Neural cell (in vitro differentiated cells): ENCODE results near the gene RIN3. TPM values are rescaled to one million over a fixed set of nuclear protein-coding genes. Genes with fewer than 3 reads are reported as not detected.

Source experiments
- H2AFZ ChIP-seq: fragments of 200-600, 300-800 bp; sonication (generic), shearing (Covaris generic); 2 replicates; pipeline ENCODE4 v1.6.0; 2014; ENCODE audit warnings: low read depth, mild to moderate bottlenecking, antibody characterized with exemption, low read length, moderate library complexity
- H3F3A ChIP-seq: fragments of 200-600 bp; shearing (Covaris generic); 2 replicates; pipeline ENCODE4 v1.6.1; 2016; ENCODE audit warnings: mild to moderate bottlenecking, moderate library complexity, mixed read lengths, antibody characterized with exemption, low read length; ENCODE audit not compliant: insufficient read depth, poor library complexity, severe bottlenecking
- H3K27ac ChIP-seq: fragments of 200-600, 300-800 bp; sonication (generic), shearing (Covaris generic); 2 replicates; pipeline ENCODE4 v1.5.1; 2014; ENCODE audit warnings: mild to moderate bottlenecking, low read length, moderate library complexity
- H3K27me3 ChIP-seq: fragments of 300-800, 200-600 bp; sonication (generic), shearing (Covaris generic); 2 replicates; pipeline ENCODE4 v1.6.0; 2014; ENCODE audit warnings: mild to moderate bottlenecking, low read depth, low read length, moderate library complexity; ENCODE audit not compliant: insufficient read depth
- H3K36me3 ChIP-seq: fragments of 300-800, 200-600 bp; sonication (generic), shearing (Covaris generic); 2 replicates; pipeline ENCODE4 v1.5.1; 2014; ENCODE audit warnings: mild to moderate bottlenecking, antibody characterized with exemption, low read length, moderate library complexity; ENCODE audit not compliant: insufficient read depth
- H3K4me2 ChIP-seq: fragments of 300-800, 200-600 bp; sonication (generic), shearing (Covaris generic); 2 replicates; pipeline ENCODE4 v1.6.0; 2014; ENCODE audit warnings: mild to moderate bottlenecking, low read length
- H3K4me3 ChIP-seq: fragments of 300-800, 200-600 bp; sonication (generic), shearing (Covaris generic); 2 replicates; pipeline ENCODE4 v1.5.1; 2014; ENCODE audit warnings: mild to moderate bottlenecking, low read length, moderate library complexity
- H3K79me2 ChIP-seq: fragments of 200-600 bp; shearing (Covaris generic); replicated peaks from 2 replicates; pipeline ENCODE4 v1.6.0; 2014; ENCODE audit warnings: mild to moderate bottlenecking, low read length, moderate library complexity; ENCODE audit not compliant: insufficient read depth
- H3K9ac ChIP-seq: fragments of 300-800, 200-600 bp; sonication (generic), shearing (Covaris generic); 2 replicates; pipeline ENCODE4 v1.6.1; 2016; ENCODE audit warnings: mild to moderate bottlenecking, low read length, mixed read lengths
- H3K9me2 ChIP-seq: fragments of 200-600 bp; shearing (Covaris generic); 2 replicates; pipeline ENCODE4 v1.6.1; 2016; ENCODE audit warnings: mild to moderate bottlenecking, low read length, mixed read lengths; ENCODE audit not compliant: insufficient read depth
- H3K9me3 ChIP-seq: fragments of 200-600, 300-800 bp; sonication (generic), shearing (Covaris generic); 2 replicates; pipeline ENCODE4 v1.6.1; 2016; ENCODE audit warnings: mild to moderate bottlenecking, mixed run types, low read length, moderate library complexity, mixed read lengths
- H4K20me1 ChIP-seq: fragments of 200-600 bp; shearing (Covaris generic); 2 replicates; pipeline ENCODE4 v1.6.1; 2016; ENCODE audit warnings: mild to moderate bottlenecking, mixed run types; ENCODE audit not compliant: insufficient read depth
- CTCF ChIP-seq: fragments of 450-650 bp; IDR thresholded peaks from 2 replicates; pipeline ENCODE4 v1.5.1; 2014; ENCODE audit warnings: antibody characterized with exemption, mild to moderate bottlenecking, moderate library complexity; ENCODE audit not compliant: poor library complexity, severe bottlenecking
- EZH2 ChIP-seq: fragments of 200-600, 300-800 bp; shearing (Covaris generic), sonication (generic); IDR thresholded peaks from 2 replicates; pipeline ENCODE4 v1.6.1; 2014; ENCODE audit warnings: antibody characterized with exemption, low read length, borderline replicate concordance, mild to moderate bottlenecking; ENCODE audit not compliant: insufficient read depth, poor library complexity, severe bottlenecking
- MXI1 ChIP-seq: fragments of 450-650 bp; conservative IDR thresholded peaks from 2 replicates; pipeline ENCODE4 v1.6.1; 2014; ENCODE audit warnings: antibody characterized with exemption, mild to moderate bottlenecking; ENCODE audit not compliant: poor library complexity, severe bottlenecking
- POLR2AphosphoS5 ChIP-seq: IDR thresholded peaks from 2 replicates; pipeline ENCODE4 v1.6.1; 2012
- RAD21 ChIP-seq: fragments of 450-650 bp; conservative IDR thresholded peaks from 2 replicates; pipeline ENCODE4 v1.6.1; 2014; ENCODE audit warnings: antibody characterized with exemption, mild to moderate bottlenecking, moderate library complexity
- REST ChIP-seq: IDR thresholded peaks from 2 replicates; pipeline ENCODE4 v1.6.1; 2012; ENCODE audit warnings: borderline replicate concordance
- SMC3 ChIP-seq: fragments of 450-650 bp; conservative IDR thresholded peaks from 2 replicates; pipeline ENCODE4 v1.6.1; 2014; ENCODE audit warnings: antibody characterized with exemption, mild to moderate bottlenecking, moderate library complexity; ENCODE audit not compliant: poor library complexity
- TAF1 ChIP-seq: IDR thresholded peaks from 2 replicates; pipeline ENCODE4 v1.6.1; 2012; ENCODE audit warnings: low read depth
- polyA plus RNA-seq: library from polyadenylated mRNA; depleted of rRNA; stranded (reverse); fragments of >200 nt; gene quantifications from 2 replicates; pipeline ENCODE4 v1.2.3, GENCODE V29; 2014

Gene RIN3
- polyA plus RNA-seq, 1 donor from 2014 or later = not detected

- no peak overlapping the region for H3K9ac ChIP-seq
- TF ChIP-seq MXI1 (no peak), CTCF (no peak), EZH2 (no peak), REST (no peak), SMC3 (no peak), POLR2AphosphoS5 (no peak)
- no peak overlapping the region for H2AFZ ChIP-seq
- no peaks in the 10 kb centered on the region for H3F3A ChIP-seq
- H4K20me1 ChIP-seq = no peaks in the 10 kb centered on the region
- no peak overlapping the region for H3K4me2 ChIP-seq
- no peaks in the 10 kb centered on the region for H3K79me2 ChIP-seq
- no peaks in the 10 kb centered on the region for H3K9me2 ChIP-seq
- H3K27ac ChIP-seq = no peak overlapping the region
- H3K9me3 ChIP-seq = no peaks in the 10 kb centered on the region
- H3K36me3 ChIP-seq = peaks cover 4% of the 10 kb centered on the region
- no peaks in the 10 kb centered on the region for H3K27me3 ChIP-seq
- no peak overlapping the region for H3K4me3 ChIP-seq
These were observed 216.2 kb downstream of the RIN3 start for GRCh38 chr14:92729634-92730358.

- Histone ChIP-seq H3F3A (no peaks in the 10 kb centered on the region), H3K79me2 (no peaks in the 10 kb centered on the region), H2AFZ (no peak overlapping the region), H3K9me2 (no peaks in the 10 kb centered on the region), H3K27ac (no peak overlapping the region), H3K4me2 (no peak overlapping the region), H3K4me3 (no peak overlapping the region), H3K27me3 (no peaks in the 10 kb centered on the region), H3K36me3 (peaks cover 4% of the 10 kb centered on the region), H3K9me3 (no peaks in the 10 kb centered on the region), H4K20me1 (no peaks in the 10 kb centered on the region), H3K9ac (no peak overlapping the region)
- TF ChIP-seq TAF1 (no peak), EZH2 (no peak), RAD21 (no peak), SMC3 (no peak), POLR2AphosphoS5 (no peak), REST (no peak), CTCF (no peak), MXI1 (no peak)
These were observed 218.1 kb downstream of the RIN3 start for GRCh38 chr14:92731622-92732115.
